Stimulated activated CD8-positive, alpha-beta memory T cell treated with anti-CD3 and anti-CD28 coated beads, Interleukin-4, amount 100 ng/mL, for 48 hours (primary cell): ENCODE measurements around the gene APBA3.

Experiments used
- DNase-seq: peaks from one replicate; pipeline ENCODE4 v3.0.0-alpha.2; 2020

APBA3 gene

GRCh38 chr19:3761382-3762129 is at the start of gene APBA3:
TSS of gene APBA3 (minus strand) at chr19:3761692. CDS start at chr19:3760264, 1,428 bp downstream.
- peak; percentile 98 for DNase-seq

- DNase-seq: no peak
Measured at GRCh38 chr19:3810708-3811355, 49.3 kb upstream of the APBA3 start.

- no peak for DNase-seq
Measured at GRCh38 chr19:3809881-3810707, 48.6 kb upstream of the APBA3 start.

GRCh38 chr19:3808420-3809143 is 47.1 kb upstream of the APBA3 start:
- DNase-seq: no peak

GRCh38 chr19:3807574-3808354 is 46.3 kb upstream of the APBA3 start:
- no peak for DNase-seq

GRCh38 chr19:3807131-3807480 is 45.6 kb upstream of the APBA3 start:
- no peak for DNase-seq

- no peak for DNase-seq
Measured at GRCh38 chr19:3805859-3806258, 44.4 kb upstream of the APBA3 start.

- DNase-seq: no peak
Measured at GRCh38 chr19:3804429-3804828, 42.9 kb upstream of the APBA3 start.

GRCh38 chr19:3803986-3804385 is 42.5 kb upstream of the APBA3 start:
- no peak for DNase-seq

GRCh38 chr19:3803114-3803888 is 41.8 kb upstream of the APBA3 start:
- no peak for DNase-seq

GRCh38 chr19:3801412-3802096 is 40.1 kb upstream of the APBA3 start:
- peak; percentile 71 for DNase-seq

GRCh38 chr19:3800996-3801395 is 39.5 kb upstream of the APBA3 start:
- no peak for DNase-seq

GRCh38 chr19:3798137-3798536 is 36.6 kb upstream of the APBA3 start:
- no peak for DNase-seq

- no peak for DNase-seq
Measured at GRCh38 chr19:3796358-3796757, 34.9 kb upstream of the APBA3 start.

GRCh38 chr19:3793799-3794198 is 32.3 kb upstream of the APBA3 start:
- no peak for DNase-seq

GRCh38 chr19:3792114-3792513 is 30.6 kb upstream of the APBA3 start:
- no peak for DNase-seq

- DNase-seq: no peak
Measured at GRCh38 chr19:3790941-3791340, 29.4 kb upstream of the APBA3 start.

- DNase-seq: no peak
Measured at GRCh38 chr19:3790209-3790734, 28.8 kb upstream of the APBA3 start.

- DNase-seq: no peak
Measured at GRCh38 chr19:3788996-3789778, 27.7 kb upstream of the APBA3 start.
